Retinal pigment epithelial cell (primary cell): ENCODE data around the gene STYXL2.

Experiments used
- DNase-seq: peaks from one replicate; pipeline ENCODE4 v3.0.0-alpha.2; 2010; ENCODE audit warnings: low read depth
- H3K4me3 ChIP-seq: 2 replicates; pipeline ENCODE4 v1.5.1; 2011; ENCODE audit warnings: mild to moderate bottlenecking, low read length, control low read depth, moderate library complexity
- TF ChIP-seq, protein P1 (sequence below): conservative IDR thresholded peaks from 2 replicates; pipeline ENCODE4 v1.5.1; 2011; ENCODE audit warnings: low read depth, low read length, control low read depth, inconsistent platforms

STYXL2 gene

DNA sequence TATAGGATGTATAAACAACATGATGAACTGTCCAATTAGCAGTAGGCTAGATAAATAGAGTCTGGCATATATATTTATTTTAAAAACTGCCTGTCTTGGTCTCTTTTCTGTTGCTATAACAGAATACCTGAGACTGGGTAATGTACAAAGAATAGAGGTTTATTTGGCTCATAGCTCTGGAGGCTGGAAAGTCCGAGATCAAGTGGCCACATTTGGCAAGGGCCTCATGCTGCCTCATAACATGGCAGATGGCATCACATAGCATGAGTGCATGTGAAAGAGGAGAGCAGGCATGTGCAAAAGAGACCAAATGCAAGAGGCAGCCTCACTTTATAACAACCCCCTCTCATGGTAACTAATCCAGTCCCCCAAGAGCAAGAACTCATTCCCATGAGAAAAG, 6.0 kb downstream of the STYXL2 start:
- DNase-seq = no peak
- TF ChIP-seq, protein P1, sequence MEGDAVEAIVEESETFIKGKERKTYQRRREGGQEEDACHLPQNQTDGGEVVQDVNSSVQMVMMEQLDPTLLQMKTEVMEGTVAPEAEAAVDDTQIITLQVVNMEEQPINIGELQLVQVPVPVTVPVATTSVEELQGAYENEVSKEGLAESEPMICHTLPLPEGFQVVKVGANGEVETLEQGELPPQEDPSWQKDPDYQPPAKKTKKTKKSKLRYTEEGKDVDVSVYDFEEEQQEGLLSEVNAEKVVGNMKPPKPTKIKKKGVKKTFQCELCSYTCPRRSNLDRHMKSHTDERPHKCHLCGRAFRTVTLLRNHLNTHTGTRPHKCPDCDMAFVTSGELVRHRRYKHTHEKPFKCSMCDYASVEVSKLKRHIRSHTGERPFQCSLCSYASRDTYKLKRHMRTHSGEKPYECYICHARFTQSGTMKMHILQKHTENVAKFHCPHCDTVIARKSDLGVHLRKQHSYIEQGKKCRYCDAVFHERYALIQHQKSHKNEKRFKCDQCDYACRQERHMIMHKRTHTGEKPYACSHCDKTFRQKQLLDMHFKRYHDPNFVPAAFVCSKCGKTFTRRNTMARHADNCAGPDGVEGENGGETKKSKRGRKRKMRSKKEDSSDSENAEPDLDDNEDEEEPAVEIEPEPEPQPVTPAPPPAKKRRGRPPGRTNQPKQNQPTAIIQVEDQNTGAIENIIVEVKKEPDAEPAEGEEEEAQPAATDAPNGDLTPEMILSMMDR = no peak
- no peak overlapping the region for H3K4me3 ChIP-seq

DNA sequence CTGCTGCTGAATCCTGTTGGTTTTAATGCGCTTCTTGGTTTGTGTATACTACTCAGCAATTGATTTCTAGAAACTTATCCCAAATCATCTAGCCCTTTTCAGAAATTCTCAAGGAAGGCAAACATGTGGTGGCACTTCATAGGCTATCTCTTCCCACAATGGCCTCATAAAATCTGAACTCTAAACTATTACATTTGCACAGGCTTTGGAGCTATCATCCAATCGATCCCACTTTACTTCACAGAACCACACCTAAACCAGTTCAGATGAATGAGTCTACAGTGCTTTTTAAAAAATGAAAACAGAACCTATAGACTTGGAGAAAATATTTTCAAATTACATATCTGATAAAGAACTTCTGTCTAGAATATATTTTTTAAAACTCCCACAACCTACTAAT, 6.9 kb downstream of the STYXL2 start:
- TF ChIP-seq, protein P1 = no peak
- no peak overlapping the region for H3K4me3 ChIP-seq
- DNase-seq = no peak

GRCh38 chr1:167101754-167102153, 7.9 kb downstream of the STYXL2 start:
- no peak overlapping the region for H3K4me3 ChIP-seq
- TF ChIP-seq, protein P1 = no peak
- no peak for DNase-seq

- H3K4me3 ChIP-seq = no peak overlapping the region
- DNase-seq = no peak
- TF ChIP-seq, protein P1 = no peak
Measured at GRCh38 chr1:167102906-167103573, 9.2 kb downstream of the STYXL2 start.

- TF ChIP-seq, protein P1 = no peak
- H3K4me3 ChIP-seq = no peak overlapping the region
- DNase-seq = no peak
Measured at GRCh38 chr1:167104256-167104633, 10.4 kb downstream of the STYXL2 start.

- TF ChIP-seq, protein P1 = no peak
- DNase-seq = no peak
- no peak overlapping the region for H3K4me3 ChIP-seq
Measured at GRCh38 chr1:167105271-167106118, 11.6 kb downstream of the STYXL2 start.

DNA sequence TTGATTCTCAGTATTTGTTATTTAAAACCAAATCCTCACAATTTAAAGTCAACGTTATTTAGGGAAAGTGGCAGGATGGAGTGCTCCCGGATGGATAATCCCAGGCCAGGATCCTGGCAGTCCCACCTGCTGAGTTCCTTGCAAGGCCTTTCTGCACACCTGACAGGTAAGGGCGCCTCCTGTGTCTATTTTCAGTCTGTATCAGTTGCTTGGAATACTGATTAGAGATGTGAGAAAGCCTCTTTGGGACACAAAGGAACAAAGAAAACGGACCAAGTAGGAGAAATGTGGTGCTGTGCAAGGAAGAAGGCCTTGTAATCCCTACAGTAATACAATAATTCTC, 12.2 kb downstream of the STYXL2 start:
- DNase-seq = no peak
- H3K4me3 ChIP-seq = no peak overlapping the region
- TF ChIP-seq, protein P1 = no peak
